Uterus (tissue), 4 donors: ENCODE results near the gene SF3B2. TPM values are rescaled to one million over a fixed set of nuclear protein-coding genes. Genes with fewer than 3 reads are reported as not detected.

Experiments used
- DNase-seq, 2 donors: peaks; one replicate each; pipeline ENCODE4 v3.0.0-alpha.2; 2019 to 2020
- H3K27ac ChIP-seq, 2 donors: fragments of 200-600 bp; sonication (generic); 1 replicate in 1 of 2; 2 replicates in 1 of 2; pipeline ENCODE4 v1.5.1; 2016 to 2018
- H3K27me3 ChIP-seq, 2 donors: fragments of 200-600 bp; sonication (generic); one replicate each; pipeline ENCODE4 v1.5.1; 2018 to 2019; ENCODE audit warnings: control low read depth in 1 of 2
- H3K36me3 ChIP-seq, 2 donors: fragments of 200-600 bp; sonication (generic); one replicate each; pipeline ENCODE4 v1.5.1; 2019; ENCODE audit warnings: control low read depth in 1 of 2
- H3K4me1 ChIP-seq, 2 donors: fragments of 200-600 bp; sonication (generic); one replicate each; pipeline ENCODE4 v1.5.1; 2018 to 2019; ENCODE audit warnings: control low read depth in 1 of 2
- H3K4me3 ChIP-seq, 2 donors: fragments of 200-600 bp; sonication (generic); 1 replicate in 1 of 2; 2 replicates in 1 of 2; pipeline ENCODE4 v1.5.1; 2018 to 2019; ENCODE audit warnings: mild to moderate bottlenecking in 1 of 2
- H3K9me3 ChIP-seq, 2 donors: fragments of 200-600 bp; sonication (generic); one replicate each; pipeline ENCODE4 v1.5.1; 2019; ENCODE audit warnings: control low read depth in 1 of 2
- CTCF ChIP-seq, 4 experiments: fragments of 200-600 bp in 2 of 4; fragments of 450-650 bp in 2 of 4; sonication (generic) in 2 of 4; IDR thresholded peaks; one replicate each; pipeline ENCODE4 v1.5.1; 2016 to 2019; ENCODE audit warnings: antibody characterized with exemption in 4 of 4, mild to moderate bottlenecking in 2 of 4, moderate library complexity in 1 of 4
- POLR2A ChIP-seq, 2 donors: fragments of 450-650 bp; IDR thresholded peaks; one replicate each; pipeline ENCODE4 v1.6.1; 2016; ENCODE audit warnings: antibody characterized with exemption in 2 of 2, mild to moderate bottlenecking in 1 of 2, moderate library complexity in 1 of 2
- intact Hi-C: fragments of 100-400 bp; cut with DNase I; formaldehyde crosslinking; loops from one replicate; pipeline ENCODE4 v1.15.1; 2023; ENCODE audit warnings: low total_unique reads
- total RNA-seq, 4 donors: library from RNA; depleted of rRNA in 3 of 4; stranded (reverse); fragments of >200 nt in 3 of 4; gene quantifications; one replicate each; pipeline versions ENCODE4 v1.1.0 to v1.2.4, GENCODE V29; 2014 to 2023
- donor health status: DM: yes; HTN: yes; CAD: no.

The SF3B2 gene
- total RNA-seq, 4 donors from 2014 or later = 59.9 to 195 (median 106) TPM

GRCh38 chr11:66107600-66108510 is 55.7 kb downstream of the SF3B2 start:
- no peaks in the 10 kb centered on the region for H3K27me3 ChIP-seq
- DNase-seq = no peak
- no peak overlapping the region for H3K27ac ChIP-seq
- no peaks in the 10 kb centered on the region for H3K9me3 ChIP-seq
- intact Hi-C loops = no loop called here
- H3K4me3 ChIP-seq = no peak overlapping the region
- no peaks in the 10 kb centered on the region for H3K36me3 ChIP-seq
- no peak for TF ChIP-seq POLR2A (IDR thresholded peaks at IDR 0.05)
- no peak for TF ChIP-seq CTCF (IDR thresholded peaks at IDR 0.05)
- no peaks in the 10 kb centered on the region for H3K4me1 ChIP-seq

GRCh38 chr11:66109294-66109693 is 57.1 kb downstream of the SF3B2 start:
- intact Hi-C loops = no loop called here
- H3K9me3 ChIP-seq = no peaks in the 10 kb centered on the region
- H3K4me3 ChIP-seq = no peak overlapping the region
- DNase-seq = no peak
- H3K27ac ChIP-seq = no peak overlapping the region
- TF ChIP-seq CTCF (IDR thresholded peaks at IDR 0.05) (no peak), POLR2A (IDR thresholded peaks at IDR 0.05) (no peak)
- no peaks in the 10 kb centered on the region for H3K4me1 ChIP-seq
- no peaks in the 10 kb centered on the region for H3K27me3 ChIP-seq
- H3K36me3 ChIP-seq = no peaks in the 10 kb centered on the region

GRCh38 chr11:66111158-66111557 is 59.0 kb downstream of the SF3B2 start:
- Histone ChIP-seq H3K27me3 (no peaks in the 10 kb centered on the region), H3K36me3 (no peaks in the 10 kb centered on the region), H3K9me3 (no peaks in the 10 kb centered on the region), H3K27ac (no peak overlapping the region), H3K4me1 (no peaks in the 10 kb centered on the region), H3K4me3 (no peak overlapping the region)
- TF ChIP-seq CTCF (IDR thresholded peaks at IDR 0.05) = no peak
- TF ChIP-seq POLR2A (IDR thresholded peaks at IDR 0.05) = no peak
- no peak for DNase-seq
- intact Hi-C loops = no loop called here

GRCh38 chr11:66112041-66112491 is 59.9 kb downstream of the SF3B2 start:
- TF ChIP-seq CTCF (IDR thresholded peaks at IDR 0.05) (no peak), POLR2A (IDR thresholded peaks at IDR 0.05) (no peak)
- intact Hi-C loops = no loop called here
- no peaks in the 10 kb centered on the region for H3K9me3 ChIP-seq
- H3K27ac ChIP-seq = no peak overlapping the region
- H3K4me3 ChIP-seq = no peak overlapping the region
- no peaks in the 10 kb centered on the region for H3K27me3 ChIP-seq
- no peak for DNase-seq
- H3K36me3 ChIP-seq = no peaks in the 10 kb centered on the region
- H3K4me1 ChIP-seq = no peaks in the 10 kb centered on the region
